ENCODE data around the gene ZNF385A.

- no peak for TF ChIP-seq CTCF (IDR thresholded peaks at IDR 0.05; ENCODE audit: extremely low read depth in 1 of 2, insufficient read depth in 1 of 2, low read depth in 1 of 2, low read length in 2 of 2)
- peak; percentile 2 for TF ChIP-seq POLR2A (IDR thresholded peaks at IDR 0.05; ENCODE audit: low read depth, low read length)
- TF ChIP-seq FOS (IDR thresholded peaks at IDR 0.05; ENCODE audit: borderline replicate concordance, insufficient read depth, low read length): no peak
Measured at GRCh38 chr12:54393743-54394142, 9.2 kb upstream of the ZNF385A start.

All from endothelial cell of umbilical vein (primary cell).